ENCODE data around the gene PNMA6E. TPM values are rescaled to one million over a fixed set of nuclear protein-coding genes. Genes with fewer than 3 reads are reported as not detected.

Gene PNMA6E
- polyA plus RNA-seq, 1 donor from 2014 or later: not detected

- Histone ChIP-seq H3K9me3 (ENCODE audit: low read length) (no peaks in the 10 kb centered on the region), H3K9me2 (ENCODE audit: insufficient read depth, low read length) (no peaks in the 10 kb centered on the region), H4K20me1 (ENCODE audit: insufficient read depth) (no peaks in the 10 kb centered on the region), H3K9ac (ENCODE audit: low read length) (no peak overlapping the region), H3F3A (ENCODE audit: insufficient read depth, low read length, poor library complexity, severe bottlenecking) (no peaks in the 10 kb centered on the region), H3K27me3 (ENCODE audit: insufficient read depth, low read depth, low read length) (no peaks in the 10 kb centered on the region), H3K79me2 (replicated peaks; ENCODE audit: insufficient read depth, low read length) (no peaks in the 10 kb centered on the region), H2AFZ (ENCODE audit: low read depth, low read length) (no peak overlapping the region), H3K36me3 (ENCODE audit: insufficient read depth, low read length) (no peaks in the 10 kb centered on the region), H3K27ac (ENCODE audit: low read length) (no peak overlapping the region), H3K4me2 (ENCODE audit: low read length) (no peak overlapping the region), H3K4me3 (ENCODE audit: low read length) (no peak overlapping the region)
- TF ChIP-seq MXI1 (conservative IDR thresholded peaks at IDR 0.05; ENCODE audit: poor library complexity, severe bottlenecking) (no peak), RAD21 (conservative IDR thresholded peaks at IDR 0.05) (no peak), EZH2 (IDR thresholded peaks at IDR 0.05; ENCODE audit: borderline replicate concordance, insufficient read depth, low read length, poor library complexity, severe bottlenecking) (no peak), SMC3 (conservative IDR thresholded peaks at IDR 0.05; ENCODE audit: poor library complexity) (no peak), REST (IDR thresholded peaks at IDR 0.05; ENCODE audit: borderline replicate concordance) (no peak), TAF1 (IDR thresholded peaks at IDR 0.05; ENCODE audit: low read depth) (no peak), CTCF (IDR thresholded peaks at IDR 0.05; ENCODE audit: poor library complexity, severe bottlenecking) (no peak), POLR2AphosphoS5 (IDR thresholded peaks at IDR 0.05) (no peak)
Measured at GRCh38 chrX:153444333-153445011, 43.3 kb upstream of the PNMA6E start.

- Histone ChIP-seq H3F3A (ENCODE audit: insufficient read depth, low read length, poor library complexity, severe bottlenecking) (no peaks in the 10 kb centered on the region), H3K9ac (ENCODE audit: low read length) (no peak overlapping the region), H3K9me2 (ENCODE audit: insufficient read depth, low read length) (no peaks in the 10 kb centered on the region), H3K4me2 (ENCODE audit: low read length) (no peak overlapping the region), H3K27me3 (ENCODE audit: insufficient read depth, low read depth, low read length) (no peaks in the 10 kb centered on the region), H3K9me3 (ENCODE audit: low read length) (no peaks in the 10 kb centered on the region), H3K27ac (ENCODE audit: low read length) (no peak overlapping the region), H3K79me2 (replicated peaks; ENCODE audit: insufficient read depth, low read length) (no peaks in the 10 kb centered on the region), H3K36me3 (ENCODE audit: insufficient read depth, low read length) (no peaks in the 10 kb centered on the region), H2AFZ (ENCODE audit: low read depth, low read length) (no peak overlapping the region), H3K4me3 (ENCODE audit: low read length) (no peak overlapping the region), H4K20me1 (ENCODE audit: insufficient read depth) (no peaks in the 10 kb centered on the region)
- TF ChIP-seq CTCF (IDR thresholded peaks at IDR 0.05; ENCODE audit: poor library complexity, severe bottlenecking): no peak
- TF ChIP-seq MXI1 (conservative IDR thresholded peaks at IDR 0.05; ENCODE audit: poor library complexity, severe bottlenecking): no peak
- no peak for TF ChIP-seq EZH2 (IDR thresholded peaks at IDR 0.05; ENCODE audit: borderline replicate concordance, insufficient read depth, low read length, poor library complexity, severe bottlenecking)
- no peak for TF ChIP-seq TAF1 (IDR thresholded peaks at IDR 0.05; ENCODE audit: low read depth)
Measured at GRCh38 chrX:153443476-153444332, 42.6 kb upstream of the PNMA6E start.
